SK-N-SH treated with all-trans-retinoic acid at 6 μM for 48 hours (cell line): Measurements from ENCODE around the gene CSNK2B.

Source experiments
- ATAC-seq: fragments of 200-7000 bp; cut with Tn5 transposase; 3 replicates; pipeline ENCODE4 v1.9.1; 2020; ENCODE audit warnings: mild to moderate bottlenecking, moderate library complexity
- BACH2 ChIP-seq: fragments of 250-450 bp; sonication (Bioruptor Pico); IDR thresholded peaks from 2 replicates; pipeline ENCODE4 v1.9.0; 2021; ENCODE audit warnings: mild to moderate bottlenecking, borderline replicate concordance
- CREB5 ChIP-seq: fragments of 250-450 bp; sonication (Bioruptor Pico); IDR thresholded peaks from 2 replicates; pipeline ENCODE4 v1.5.1; 2020; ENCODE audit warnings: low read depth, mild to moderate bottlenecking, moderate library complexity
- CSDC2 ChIP-seq: fragments of 250-450 bp; sonication (Bioruptor Pico); IDR thresholded peaks from 2 replicates; pipeline ENCODE4 v1.5.0; 2020; ENCODE audit warnings: mild to moderate bottlenecking, moderate library complexity
- CSRNP3 ChIP-seq: fragments of 250-450 bp; sonication (Bioruptor Pico); IDR thresholded peaks from 2 replicates; pipeline ENCODE4 v1.5.1; 2021; ENCODE audit warnings: mild to moderate bottlenecking, moderate library complexity
- ESRRG ChIP-seq: fragments of 250-450 bp; sonication (Bioruptor Pico); IDR thresholded peaks from 2 replicates; pipeline ENCODE4 v1.6.1; 2021; ENCODE audit warnings: mild to moderate bottlenecking
- GLIS3 ChIP-seq: fragments of 250-450 bp; sonication (Bioruptor Pico); IDR thresholded peaks from 2 replicates; pipeline ENCODE4 v1.5.0; 2020; ENCODE audit warnings: mild to moderate bottlenecking, moderate library complexity
- ISL1 ChIP-seq: fragments of 250-450 bp; sonication (Bioruptor Pico); IDR thresholded peaks from 2 replicates; pipeline ENCODE4 v2.1.2; 2022; ENCODE audit warnings: mild to moderate bottlenecking, moderate library complexity
- OSR1 ChIP-seq: fragments of 250-450 bp; sonication (Bioruptor Pico); IDR thresholded peaks from 2 replicates; pipeline ENCODE4 v1.8.0; 2022; ENCODE audit warnings: moderate library complexity, mild to moderate bottlenecking, inconsistent platforms
- PATZ1 ChIP-seq: fragments of 250-450 bp; sonication (Bioruptor Pico); IDR thresholded peaks from 2 replicates; pipeline ENCODE4 v1.8.0; 2020; ENCODE audit warnings: mild to moderate bottlenecking, moderate library complexity, borderline replicate concordance
- POU6F1 ChIP-seq: fragments of 250-450 bp; sonication (Bioruptor Pico); IDR thresholded peaks from 2 replicates; pipeline ENCODE4 v1.8.0; 2021; ENCODE audit warnings: low read depth, mild to moderate bottlenecking, moderate library complexity, borderline replicate concordance
- RARB ChIP-seq: fragments of 250-450 bp; sonication (Bioruptor Pico); IDR thresholded peaks from 2 replicates; pipeline ENCODE4 v1.8.0; 2021; ENCODE audit warnings: mild to moderate bottlenecking, moderate library complexity
- TOX ChIP-seq: fragments of 250-450 bp; sonication (Bioruptor Pico); IDR thresholded peaks from 2 replicates; pipeline ENCODE4 v1.8.0; 2021; ENCODE audit warnings: mild to moderate bottlenecking, moderate library complexity, borderline replicate concordance
- ZC3H10 ChIP-seq: fragments of 250-450 bp; sonication (Bioruptor Pico); IDR thresholded peaks from 2 replicates; pipeline ENCODE4 v1.5.1; 2021; ENCODE audit warnings: mild to moderate bottlenecking, moderate library complexity
- ZFP3 ChIP-seq: fragments of 250-450 bp; sonication (Bioruptor Pico); IDR thresholded peaks from 2 replicates; pipeline ENCODE4 v1.5.0; 2020; ENCODE audit warnings: mild to moderate bottlenecking, moderate library complexity
- ZFP30 ChIP-seq: fragments of 450-650 bp; formaldehyde crosslinking; IDR thresholded peaks from 2 replicates; pipeline ENCODE4 v1.5.0; 2022; ENCODE audit warnings: mild to moderate bottlenecking, moderate library complexity
- ZNF565 ChIP-seq: fragments of 450-650 bp; formaldehyde crosslinking; conservative IDR thresholded peaks from 2 replicates; pipeline ENCODE4 v1.5.0; 2020; ENCODE audit warnings: low read depth, mild to moderate bottlenecking, moderate library complexity
- ZNF70 ChIP-seq: fragments of 450-650 bp; formaldehyde crosslinking; IDR thresholded peaks from 2 replicates; pipeline ENCODE4 v1.5.0; 2020; ENCODE audit warnings: mild to moderate bottlenecking, moderate library complexity
- ZNF8 ChIP-seq: fragments of 450-650 bp; formaldehyde crosslinking; IDR thresholded peaks from 2 replicates; pipeline ENCODE4 v1.5.0; 2020; ENCODE audit warnings: mild to moderate bottlenecking, moderate library complexity

The CSNK2B gene

GRCh38 chr6:31636698-31637596 lies 28.9 kb upstream of the CSNK2B start (continued):
- TF ChIP-seq PATZ1, result no peak
- TF ChIP-seq ZFP3, result no peak
- TF ChIP-seq TOX (CRISPR knock-in tag), result no peak
- TF ChIP-seq ZNF70 (CRISPR knock-in tag), result no peak
- TF ChIP-seq CSDC2 (CRISPR knock-in tag), result no peak
- TF ChIP-seq CREB5 (CRISPR knock-in tag), result no peak
- TF ChIP-seq GLIS3 (CRISPR knock-in tag), result no peak
- no peak for TF ChIP-seq CSRNP3

- no peak; the same call in 2 of the 3 replicates for ATAC-seq
- TF ChIP-seq PATZ1 (no peak), CSRNP3 (no peak), ZNF565 (no peak), ESRRG (CRISPR knock-in tag) (no peak), ISL1 (CRISPR knock-in tag) (no peak)
These were observed 26.8 kb upstream of the CSNK2B start for GRCh38 chr6:31639043-31639442.

- peak; percentile 30 for ATAC-seq
- TF ChIP-seq POU6F1, result no peak
- TF ChIP-seq ZNF70 (CRISPR knock-in tag), result no peak
- TF ChIP-seq ZNF8, result no peak
- TF ChIP-seq OSR1 (CRISPR knock-in tag), result no peak
- TF ChIP-seq CSDC2 (CRISPR knock-in tag), result no peak
These were observed 26.4 kb upstream of the CSNK2B start for GRCh38 chr6:31639449-31639861.

- no peak for ATAC-seq
- no peak for TF ChIP-seq RARB (CRISPR knock-in tag)
- TF ChIP-seq POU6F1, result no peak
- no peak for TF ChIP-seq GLIS3 (CRISPR knock-in tag)
- no peak for TF ChIP-seq ZFP30 (CRISPR knock-in tag)
- no peak for TF ChIP-seq ZNF70 (CRISPR knock-in tag)
- TF ChIP-seq ZNF565, result no peak
- TF ChIP-seq BACH2 (CRISPR knock-in tag), result no peak
- no peak for TF ChIP-seq CSDC2 (CRISPR knock-in tag)
- TF ChIP-seq ESRRG (CRISPR knock-in tag), result no peak
- TF ChIP-seq ISL1 (CRISPR knock-in tag), result no peak
- no peak for TF ChIP-seq ZFP3
- no peak for TF ChIP-seq CSRNP3
- TF ChIP-seq OSR1 (CRISPR knock-in tag), result no peak
- no peak for TF ChIP-seq CREB5 (CRISPR knock-in tag)
- no peak for TF ChIP-seq ZNF8
- no peak for TF ChIP-seq ZC3H10 (CRISPR knock-in tag)
These were observed 25.3 kb upstream of the CSNK2B start for GRCh38 chr6:31640612-31641011.
